HG02571 (cell line): ENCODE results near the gene PDZRN4.

Experiments used
- ATAC-seq: cut with Tn5 transposase; IDR thresholded peaks from one replicate; pipeline ENCODE4 v1.9.1; 2021; ENCODE audit warnings: mild to moderate bottlenecking, moderate library complexity; ENCODE audit not compliant: unreplicated experiment

The PDZRN4 gene

DNA sequence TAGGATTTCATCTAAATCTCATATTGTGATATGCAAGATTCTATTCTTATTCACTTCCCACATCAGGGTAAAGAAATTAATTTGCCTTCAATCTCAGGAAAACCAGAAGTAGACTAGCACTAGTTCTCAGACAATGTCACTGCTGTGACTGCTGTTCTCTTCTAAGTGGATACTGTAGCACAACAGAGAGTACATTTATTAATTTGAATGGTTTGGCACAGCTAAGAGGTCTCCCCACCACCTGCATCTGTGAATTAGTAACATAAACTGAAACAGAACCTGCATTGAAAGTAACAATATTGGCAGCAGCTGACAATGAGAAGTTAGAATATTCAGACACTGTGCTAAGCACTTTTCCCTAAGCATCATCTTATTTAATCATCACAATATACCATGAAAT, 253.1 kb downstream of the PDZRN4 start:
- no peak for ATAC-seq

DNA sequence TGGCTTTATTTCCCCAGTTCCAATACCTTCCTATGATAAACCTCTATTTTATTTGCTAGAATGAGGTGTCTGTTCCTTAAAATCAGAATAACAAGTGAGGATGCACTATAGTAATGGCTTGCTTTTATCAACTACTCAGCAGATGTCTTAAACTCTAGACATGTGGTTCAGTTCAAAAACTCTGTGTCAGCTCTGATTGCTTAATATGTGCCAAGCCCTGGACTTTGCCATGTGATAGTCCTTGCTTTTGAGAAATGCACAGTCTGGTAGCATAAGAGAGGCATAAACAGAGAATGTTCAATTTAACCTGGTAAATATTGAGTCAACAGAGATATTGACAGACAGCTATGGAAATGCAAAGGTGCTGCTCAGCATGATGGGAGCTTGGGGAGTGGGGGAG, 254.8 kb downstream of the PDZRN4 start:
- no peak for ATAC-seq

- ATAC-seq, result no peak
Measured at GRCh38 chr12:41443690-41444089, 255.6 kb downstream of the PDZRN4 start.

DNA sequence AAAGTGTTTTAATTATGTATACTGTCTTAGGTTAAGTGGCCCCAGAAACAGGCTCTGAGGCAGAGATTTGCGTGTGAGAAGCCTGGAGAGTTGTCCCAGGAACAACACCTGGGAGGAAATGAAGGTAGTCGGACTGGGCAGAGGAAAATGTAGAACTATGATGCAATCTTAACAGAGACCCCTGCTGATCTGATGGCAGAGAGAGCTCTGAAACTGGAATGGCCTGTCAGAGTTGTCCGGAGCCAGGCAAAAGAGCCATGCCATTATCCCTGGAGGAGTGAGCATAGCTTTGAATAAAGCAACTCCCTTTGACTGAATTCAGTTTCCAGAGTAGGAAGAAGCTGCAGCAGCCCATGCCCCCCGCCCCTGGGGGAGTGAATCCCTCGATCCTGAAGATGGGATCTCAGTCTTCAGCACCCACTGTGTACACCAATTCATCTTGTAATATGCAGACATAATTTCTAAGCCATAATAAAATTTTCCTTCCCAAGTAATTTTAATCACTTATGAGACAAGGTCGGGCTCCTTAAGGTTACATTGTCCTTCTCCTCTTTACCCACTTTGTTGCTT, 264.8 kb downstream of the PDZRN4 start:
- ATAC-seq, result no peak

DNA sequence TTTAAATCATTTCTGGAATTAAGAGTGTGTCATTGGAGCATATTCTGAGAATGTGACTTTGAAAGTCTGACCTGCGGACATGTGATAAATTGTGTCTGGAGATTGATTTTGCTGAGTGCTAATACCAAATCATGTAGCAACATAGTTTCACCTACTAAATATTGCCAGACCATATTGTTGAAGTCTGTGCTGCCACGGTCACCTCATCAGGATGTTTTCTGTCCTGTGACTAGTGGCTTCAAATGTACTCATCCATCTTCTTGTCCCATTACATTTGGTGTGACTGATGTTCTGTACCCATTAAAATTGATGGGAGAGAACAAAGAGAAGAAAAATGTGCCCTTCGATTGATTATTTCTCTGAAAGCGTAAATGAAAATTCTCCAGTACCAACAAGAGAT, 265.3 kb downstream of the PDZRN4 start:
- no peak for ATAC-seq

DNA sequence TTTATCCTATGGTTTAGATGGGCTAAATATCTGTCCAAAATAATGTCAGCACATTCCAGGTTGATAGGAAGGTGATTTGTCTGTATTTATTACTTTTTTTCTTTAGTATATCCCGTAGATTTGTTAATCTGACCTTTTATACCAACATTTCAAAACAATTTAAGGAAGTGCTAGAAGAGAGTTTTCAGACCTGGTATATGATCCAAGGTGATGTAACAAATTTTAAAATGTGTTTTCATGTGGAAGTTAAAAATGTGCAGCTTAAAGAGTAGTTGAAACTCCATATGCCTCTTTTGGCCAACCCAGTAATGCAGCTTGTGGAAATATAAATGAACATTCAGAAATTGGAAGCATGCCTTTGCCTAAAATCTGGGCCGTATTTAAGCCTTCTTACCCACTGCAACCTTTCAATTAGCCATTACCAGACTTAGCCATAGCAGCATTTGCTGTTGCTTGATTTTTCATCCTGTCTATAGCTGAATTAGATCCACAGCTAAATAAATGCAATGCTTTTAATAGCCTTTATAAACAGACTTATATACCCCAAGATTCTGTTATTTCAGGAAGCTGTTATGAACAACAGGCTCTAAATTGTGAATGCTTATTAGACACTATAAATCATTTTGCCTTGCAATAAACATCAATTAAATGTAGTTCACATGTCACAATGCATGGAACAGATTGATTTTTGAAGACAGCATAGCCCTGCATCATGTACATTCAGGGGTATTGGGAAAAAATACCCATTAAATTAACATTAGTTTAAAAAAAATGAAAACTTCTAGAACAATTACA, 271.2 kb downstream of the PDZRN4 start:
- no peak for ATAC-seq

DNA sequence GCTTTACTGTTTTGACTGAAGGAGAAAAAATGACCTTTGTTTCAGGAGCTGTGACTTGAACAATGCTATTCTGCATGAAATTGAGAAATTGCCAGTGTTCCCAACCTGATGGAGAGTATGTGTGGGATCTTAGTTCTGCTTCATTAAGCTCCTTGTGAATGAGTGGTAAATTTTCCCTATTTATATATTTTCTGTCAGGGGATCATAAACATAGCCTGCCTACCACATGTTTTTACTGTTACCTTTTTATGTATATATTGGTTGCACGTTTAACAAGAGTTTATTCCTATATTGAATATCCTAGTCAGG, 271.7 kb downstream of the PDZRN4 start:
- no peak for ATAC-seq

GRCh38 chr12:41460906-41461305, 272.8 kb downstream of the PDZRN4 start:
- ATAC-seq, result no peak

GRCh38 chr12:41462312-41462711, 274.2 kb downstream of the PDZRN4 start:
- no peak for ATAC-seq

GRCh38 chr12:41465526-41465925, 277.4 kb downstream of the PDZRN4 start:
- ATAC-seq, result no peak

- no peak for ATAC-seq
Measured at GRCh38 chr12:41466300-41466699, 278.2 kb downstream of the PDZRN4 start.

- no peak for ATAC-seq
Measured at GRCh38 chr12:41466802-41467201, 278.7 kb downstream of the PDZRN4 start.

GRCh38 chr12:41467591-41468325, 279.6 kb downstream of the PDZRN4 start:
- no peak for ATAC-seq

GRCh38 chr12:41468341-41468740, 280.2 kb downstream of the PDZRN4 start:
- ATAC-seq, result no peak

- ATAC-seq, result no peak
Measured at GRCh38 chr12:41468756-41469155, 280.6 kb downstream of the PDZRN4 start.

- no peak for ATAC-seq
Measured at GRCh38 chr12:41473441-41473840, 285.3 kb downstream of the PDZRN4 start.

DNA sequence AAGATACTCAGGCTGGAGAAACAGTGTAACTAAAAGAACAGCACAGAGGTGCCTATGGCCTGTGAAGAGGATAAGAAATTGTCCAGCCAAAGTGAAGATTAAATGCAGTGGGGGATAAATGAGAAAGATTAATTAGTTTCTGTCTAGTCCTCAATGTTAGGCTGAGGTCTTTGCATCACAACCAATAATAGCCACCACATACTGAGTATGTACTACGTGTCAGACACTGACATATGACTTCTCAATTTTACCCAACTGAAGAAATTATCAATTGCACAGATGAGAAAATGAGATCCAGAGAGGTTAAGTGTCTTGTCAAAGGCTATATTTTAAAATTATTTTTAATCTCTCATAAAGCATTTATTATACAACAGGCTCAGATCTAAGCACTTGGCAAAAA, 285.9 kb downstream of the PDZRN4 start:
- ATAC-seq, result no peak

GRCh38 chr12:41476499-41477439, 288.6 kb downstream of the PDZRN4 start:
- ATAC-seq, result no peak

DNA sequence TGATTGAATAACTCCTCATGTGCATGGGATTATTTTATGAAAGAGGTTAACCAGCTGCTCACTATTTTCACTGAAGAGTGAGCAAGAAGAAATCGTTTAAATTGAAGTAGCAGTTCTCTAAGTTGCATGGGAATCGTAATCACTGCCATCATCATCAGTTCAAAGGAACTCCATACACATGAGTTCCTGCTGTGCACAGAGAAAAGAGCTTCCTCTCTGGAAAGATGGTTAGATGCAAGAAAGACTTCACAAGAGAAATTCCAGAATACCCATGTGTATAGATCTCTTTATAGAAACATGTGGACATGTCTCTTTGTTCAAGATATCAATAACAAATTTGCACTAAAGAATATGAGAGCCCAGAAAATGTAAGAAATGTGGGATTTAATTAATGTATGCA, 291.3 kb downstream of the PDZRN4 start:
- no peak for ATAC-seq

GRCh38 chr12:41485203-41485602, 297.1 kb downstream of the PDZRN4 start:
- peak; percentile 61 for ATAC-seq

- ATAC-seq, result no peak
Measured at GRCh38 chr12:41486718-41487117, 298.6 kb downstream of the PDZRN4 start.
